Measurements from ENCODE around the gene ENTPD8.

The ENTPD8 gene

DNA sequence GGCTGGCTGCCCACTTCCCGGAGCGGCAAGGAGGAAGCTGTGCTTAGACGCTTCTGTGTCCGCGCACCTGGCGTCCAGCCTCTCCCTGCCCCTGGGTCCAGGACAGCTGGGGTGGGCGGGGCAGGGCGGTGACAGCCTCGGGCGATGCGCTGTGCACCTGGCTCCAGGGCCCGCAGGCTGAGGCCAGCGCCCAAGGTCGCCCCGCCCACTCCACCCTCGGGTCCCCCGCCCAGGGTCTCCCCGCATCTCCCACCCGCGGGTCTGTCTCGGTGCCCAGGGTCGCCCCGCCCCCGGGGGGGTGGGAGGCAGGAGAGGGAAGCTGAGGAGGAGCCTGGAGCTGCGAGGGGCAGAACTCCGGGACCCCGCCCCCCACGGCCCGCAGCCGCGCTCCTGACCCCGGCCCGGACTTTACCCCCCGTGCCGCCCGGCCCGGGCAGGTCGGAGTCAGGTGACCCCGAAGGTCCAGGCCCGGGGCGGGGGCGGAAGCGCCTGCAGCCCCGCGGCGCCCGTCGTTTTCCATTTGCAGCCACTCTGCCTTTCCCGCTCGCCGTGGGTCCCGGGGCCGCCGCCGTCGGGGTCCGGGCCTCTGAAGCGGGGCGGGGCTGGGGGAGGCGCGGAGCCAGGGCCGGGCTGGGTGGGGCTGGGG is at the start of gene ENTPD8:
TSS of gene ENTPD8 (minus strand) at position 69 of the 646 bp plus-strand sequence. CDS start 3,072 bp downstream, outside the sequence.
- no peak within 1 kb of the TSS for H3K4me3 ChIP-seq (ENCODE audit: low read length)
- no peak for TF ChIP-seq ZNF274 (IDR thresholded peaks at IDR 0.05; ENCODE audit: low read depth, low read length)

DNA sequence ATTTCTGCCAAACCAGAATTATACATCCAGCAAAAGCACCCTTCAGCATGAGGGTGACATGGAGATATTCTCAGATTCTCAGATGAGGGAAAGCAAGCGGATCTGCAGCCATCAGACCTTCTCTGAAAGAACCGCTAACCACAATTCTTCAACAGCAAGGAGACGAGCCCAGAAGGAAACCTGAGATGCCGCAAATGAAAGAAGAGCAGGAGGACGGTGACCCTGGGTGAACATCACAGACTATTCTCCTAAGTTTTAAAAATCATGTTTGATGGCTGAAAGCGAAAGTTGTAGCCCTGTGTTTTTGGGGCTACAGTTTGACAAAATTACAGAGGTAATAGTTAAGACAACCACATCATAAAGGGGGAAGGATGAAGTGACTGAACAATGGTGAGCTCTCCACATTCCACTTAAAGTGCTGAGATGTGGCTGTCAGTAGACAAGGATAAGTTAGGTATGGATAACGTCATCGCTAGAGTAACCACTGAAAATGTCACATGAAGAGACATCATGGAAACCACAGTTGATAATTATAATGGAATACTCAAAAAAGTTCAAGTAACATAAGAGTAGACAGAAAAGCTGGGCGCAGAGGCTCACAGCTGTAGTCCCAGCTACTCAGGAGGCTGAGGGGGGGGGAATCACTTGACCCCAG is 49.5 kb upstream of the ENTPD8 start:
- no peak overlapping the region for H3K4me3 ChIP-seq (ENCODE audit: low read length)
- TF ChIP-seq ZNF274 (IDR thresholded peaks at IDR 0.05; ENCODE audit: low read depth, low read length): no peak

- no peak for TF ChIP-seq ZNF274 (IDR thresholded peaks at IDR 0.05; ENCODE audit: low read depth, low read length)
- H3K4me3 ChIP-seq (ENCODE audit: low read length): no peak overlapping the region
Observed at GRCh38 chr9:137488906-137489305, 47.7 kb upstream of the ENTPD8 start.

DNA sequence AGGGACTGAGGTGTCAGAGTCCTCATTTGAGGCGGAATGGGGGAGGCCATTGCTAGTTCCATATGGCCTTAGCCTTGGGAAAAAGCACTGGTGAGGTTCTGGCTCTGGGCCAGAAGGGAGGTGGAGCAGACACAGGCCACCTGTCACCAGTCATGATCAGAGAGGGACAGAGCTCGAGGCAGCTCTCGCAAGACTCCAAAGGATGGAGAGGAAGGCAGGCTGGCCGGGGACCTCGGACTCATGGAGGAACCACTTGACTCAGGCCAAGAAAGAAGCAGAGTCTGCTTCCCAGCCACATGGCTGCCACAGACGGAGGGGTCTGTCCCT is 47.1 kb upstream of the ENTPD8 start:
- H3K4me3 ChIP-seq (ENCODE audit: low read length): no peak overlapping the region
- no peak for TF ChIP-seq ZNF274 (IDR thresholded peaks at IDR 0.05; ENCODE audit: low read depth, low read length)

DNA sequence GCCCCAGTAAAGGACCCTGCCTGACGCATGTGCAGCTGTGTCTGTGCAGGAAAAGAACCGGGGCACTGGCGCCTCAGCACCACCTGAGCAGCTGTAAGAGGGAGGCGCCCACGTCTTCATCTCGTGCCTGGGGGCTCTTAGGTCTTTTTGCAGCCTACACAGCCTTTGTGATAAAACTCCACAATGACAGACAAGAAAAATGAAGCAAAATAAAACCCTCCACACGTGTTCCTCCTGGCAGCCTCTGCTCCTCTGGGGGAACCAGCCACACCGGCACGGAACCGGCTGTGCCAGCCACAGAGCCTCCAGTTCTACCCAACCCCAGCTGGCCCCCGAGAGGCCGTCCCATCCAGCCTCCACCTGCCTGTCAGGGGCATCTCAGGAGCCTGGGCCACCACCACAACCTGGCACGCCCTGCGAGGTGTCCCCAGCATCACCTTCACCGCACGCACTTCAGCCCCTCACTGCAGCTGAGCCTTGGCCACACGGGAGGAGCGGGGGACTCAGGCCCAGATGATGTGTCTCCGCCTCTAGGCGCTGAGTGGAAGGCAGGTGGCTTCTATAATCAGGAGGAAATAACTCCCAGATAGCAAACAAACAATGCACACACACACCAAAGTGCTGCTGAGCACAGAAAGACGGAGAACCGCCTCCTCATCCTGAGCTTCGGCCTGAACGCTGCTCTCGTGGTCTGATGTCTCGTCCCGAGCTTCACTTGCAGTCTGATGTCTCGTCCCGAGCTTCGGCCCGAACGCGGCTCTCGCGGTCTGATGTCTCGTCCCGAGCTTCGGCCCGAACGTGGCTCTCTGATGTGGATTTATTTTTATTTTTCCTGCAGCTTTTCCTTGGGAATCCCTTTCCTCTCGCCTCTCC is 46.5 kb upstream of the ENTPD8 start:
- H3K4me3 ChIP-seq (ENCODE audit: low read length): no peak overlapping the region
- no peak for TF ChIP-seq ZNF274 (IDR thresholded peaks at IDR 0.05; ENCODE audit: low read depth, low read length)

DNA sequence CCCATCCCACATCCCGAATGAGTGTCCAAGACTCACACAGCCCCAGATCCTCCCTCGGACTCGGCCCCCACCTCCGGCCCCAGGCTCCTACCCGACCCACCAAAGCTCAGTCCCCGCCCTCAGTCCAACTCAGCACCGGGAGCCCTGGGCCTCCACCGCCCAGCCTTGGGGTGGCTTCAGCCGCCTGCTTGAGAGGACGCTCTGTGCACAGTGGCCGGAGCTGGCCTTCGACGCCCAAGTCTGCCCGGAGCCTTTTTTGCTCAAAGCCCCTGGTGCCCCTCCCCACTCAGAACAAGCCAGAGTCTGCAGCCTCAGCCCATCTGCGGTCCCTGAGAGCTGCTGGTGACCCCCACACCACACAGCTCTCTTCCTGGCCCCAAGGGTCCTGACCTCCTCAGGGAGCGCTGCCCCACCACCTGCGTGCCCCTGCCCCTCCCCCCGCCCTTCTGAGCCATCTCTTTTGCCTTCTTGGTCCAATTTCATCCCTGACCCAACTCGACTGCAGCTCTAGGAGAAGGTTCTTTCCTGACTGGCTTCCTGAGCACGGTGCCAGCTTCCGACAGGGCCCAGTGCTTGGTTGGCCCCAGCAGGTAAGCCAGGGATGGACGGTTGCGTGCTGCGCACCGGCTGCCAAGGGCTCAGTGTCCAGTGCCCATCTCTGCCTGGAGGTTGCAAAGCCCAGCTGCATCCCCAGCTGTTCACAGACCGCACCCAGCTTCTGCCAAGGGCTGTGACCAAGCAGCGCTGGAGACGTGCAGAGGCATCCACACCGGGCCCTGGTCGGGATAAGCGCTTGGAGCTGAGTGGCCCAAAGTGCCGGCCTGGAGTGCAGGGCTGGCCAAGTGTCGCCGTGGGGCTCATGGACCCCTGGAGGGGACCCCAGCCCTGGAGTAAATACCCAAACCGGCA is 45.6 kb upstream of the ENTPD8 start:
- TF ChIP-seq ZNF274 (IDR thresholded peaks at IDR 0.05; ENCODE audit: low read depth, low read length): no peak
- H3K4me3 ChIP-seq (ENCODE audit: low read length): no peak overlapping the region

- no peak for TF ChIP-seq ZNF274 (IDR thresholded peaks at IDR 0.05; ENCODE audit: low read depth, low read length)
- no peak overlapping the region for H3K4me3 ChIP-seq (ENCODE audit: low read length)
Observed at GRCh38 chr9:137486141-137486490, 45.0 kb upstream of the ENTPD8 start.

- no peak overlapping the region for H3K4me3 ChIP-seq (ENCODE audit: low read length)
- TF ChIP-seq ZNF274 (IDR thresholded peaks at IDR 0.05; ENCODE audit: low read depth, low read length): no peak
Observed at GRCh38 chr9:137485343-137486140, 44.4 kb upstream of the ENTPD8 start.

DNA sequence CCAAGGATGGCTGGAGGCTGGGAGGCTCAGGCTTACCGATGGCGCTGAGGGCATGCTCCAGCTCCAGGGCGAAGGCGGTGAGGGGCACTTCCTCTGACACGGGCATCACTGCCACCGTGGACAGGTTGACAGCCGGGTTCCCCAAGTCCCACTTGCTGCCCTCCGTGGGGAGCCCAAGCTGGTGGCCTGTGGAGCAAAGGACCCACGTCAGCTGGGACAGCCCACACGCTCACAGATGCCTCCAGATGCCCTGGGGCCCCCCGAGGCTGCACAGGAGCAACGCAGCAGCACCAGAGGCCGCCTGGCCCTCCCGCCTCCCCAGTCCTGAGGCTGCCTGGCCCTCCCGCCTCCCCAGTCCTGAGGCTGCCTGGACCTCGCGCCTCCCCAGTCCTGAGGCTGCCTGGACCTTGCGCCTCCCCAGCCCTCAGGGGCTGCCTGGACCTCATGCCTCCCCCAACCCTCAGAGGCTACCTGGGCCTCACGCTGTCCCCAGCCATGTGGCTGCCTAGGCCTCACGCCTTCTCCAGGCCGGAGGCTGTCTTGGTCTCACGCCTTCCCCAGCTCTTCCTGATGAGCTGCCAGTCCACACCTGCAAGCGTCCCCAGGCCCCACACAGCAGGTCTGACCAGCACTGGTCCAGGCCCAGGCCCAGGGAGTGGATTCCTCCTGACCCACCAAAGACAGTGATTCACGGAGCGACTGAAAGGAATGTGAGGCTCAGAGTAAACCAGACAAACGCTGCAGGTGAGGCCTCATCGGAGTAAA is 43.6 kb upstream of the ENTPD8 start:
- TF ChIP-seq ZNF274 (IDR thresholded peaks at IDR 0.05; ENCODE audit: low read depth, low read length): no peak
- no peak overlapping the region for H3K4me3 ChIP-seq (ENCODE audit: low read length)

GRCh38 chr9:137482094-137482781 is 41.1 kb upstream of the ENTPD8 start:
- no peak overlapping the region for H3K4me3 ChIP-seq (ENCODE audit: low read length)
- TF ChIP-seq ZNF274 (IDR thresholded peaks at IDR 0.05; ENCODE audit: low read depth, low read length): no peak

- TF ChIP-seq ZNF274 (IDR thresholded peaks at IDR 0.05; ENCODE audit: low read depth, low read length): no peak
- H3K4me3 ChIP-seq (ENCODE audit: low read length): no peak overlapping the region
Observed at GRCh38 chr9:137480686-137481683, 39.8 kb upstream of the ENTPD8 start.
